ENCODE results near the gene CDC73.
A peak's percentile ranks its signal among the peaks of the same experiment; 100 is the strongest.

Gene CDC73

DNA sequence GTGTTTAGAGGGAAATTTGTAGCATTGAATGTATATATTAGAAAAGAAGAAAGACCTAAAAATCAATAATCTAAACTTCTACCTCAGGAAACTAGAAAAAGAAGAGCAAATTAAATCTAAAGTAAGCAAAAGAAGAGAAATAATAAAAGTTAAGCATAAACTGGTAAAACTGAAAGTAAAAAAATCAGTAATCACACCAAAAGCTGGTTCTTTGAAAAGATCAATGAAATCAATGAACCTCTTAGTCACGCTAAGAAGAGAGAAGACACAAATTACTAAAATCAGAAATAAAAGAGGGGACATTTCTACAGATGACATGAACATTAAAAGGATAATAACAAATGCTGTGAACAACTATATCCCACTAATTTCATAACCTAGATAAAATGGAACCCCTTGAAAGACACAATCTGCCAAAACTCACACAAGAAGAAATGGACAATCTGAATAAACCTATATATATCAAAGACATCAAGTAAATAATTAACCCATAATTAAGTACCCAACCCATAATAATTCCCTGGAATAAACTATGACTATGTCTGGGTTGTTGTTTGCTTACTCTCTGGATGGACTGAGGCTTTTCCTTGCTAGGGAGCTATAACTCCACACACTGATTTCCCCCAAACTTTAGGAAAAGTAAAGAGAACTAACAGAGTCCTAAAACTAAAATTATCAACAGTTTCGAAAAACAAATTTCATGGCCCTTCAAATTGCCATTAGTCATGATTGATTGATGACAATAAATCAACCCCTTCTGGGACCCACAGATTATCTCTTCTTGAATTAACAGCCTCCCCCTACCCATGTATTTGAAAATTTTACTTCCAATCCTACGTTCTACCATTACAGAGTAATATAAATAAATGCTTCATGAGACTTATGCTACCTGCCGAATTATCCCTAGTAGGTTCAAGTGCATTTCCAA, 2.8 kb upstream of the CDC73 start:
- TF ChIP-seq EZH2phosphoT487 (conservative IDR thresholded peaks at IDR 0.05; ENCODE audit: low read length), result no peak
- TF ChIP-seq, protein P1, sequence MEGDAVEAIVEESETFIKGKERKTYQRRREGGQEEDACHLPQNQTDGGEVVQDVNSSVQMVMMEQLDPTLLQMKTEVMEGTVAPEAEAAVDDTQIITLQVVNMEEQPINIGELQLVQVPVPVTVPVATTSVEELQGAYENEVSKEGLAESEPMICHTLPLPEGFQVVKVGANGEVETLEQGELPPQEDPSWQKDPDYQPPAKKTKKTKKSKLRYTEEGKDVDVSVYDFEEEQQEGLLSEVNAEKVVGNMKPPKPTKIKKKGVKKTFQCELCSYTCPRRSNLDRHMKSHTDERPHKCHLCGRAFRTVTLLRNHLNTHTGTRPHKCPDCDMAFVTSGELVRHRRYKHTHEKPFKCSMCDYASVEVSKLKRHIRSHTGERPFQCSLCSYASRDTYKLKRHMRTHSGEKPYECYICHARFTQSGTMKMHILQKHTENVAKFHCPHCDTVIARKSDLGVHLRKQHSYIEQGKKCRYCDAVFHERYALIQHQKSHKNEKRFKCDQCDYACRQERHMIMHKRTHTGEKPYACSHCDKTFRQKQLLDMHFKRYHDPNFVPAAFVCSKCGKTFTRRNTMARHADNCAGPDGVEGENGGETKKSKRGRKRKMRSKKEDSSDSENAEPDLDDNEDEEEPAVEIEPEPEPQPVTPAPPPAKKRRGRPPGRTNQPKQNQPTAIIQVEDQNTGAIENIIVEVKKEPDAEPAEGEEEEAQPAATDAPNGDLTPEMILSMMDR (IDR thresholded peaks at IDR 0.05; ENCODE audit: insufficient read depth, low read length, poor library complexity, severe bottlenecking), result no peak
- H3K27ac ChIP-seq (ENCODE audit: low read depth, low read length), result no peak overlapping the region
- no peak overlapping the region for H3K9ac ChIP-seq (ENCODE audit: low read length)
- peaks cover 4% of the 10 kb centered on the region; the same call in 1 of the 2 replicates for H4K20me1 ChIP-seq (ENCODE audit: low read depth, low read length)
- no peak overlapping the region for H3K4me3 ChIP-seq (ENCODE audit: insufficient read depth, low read length, poor library complexity, severe bottlenecking)
- no peaks in the 10 kb centered on the region for H3K9me3 ChIP-seq (ENCODE audit: insufficient read depth, low read length)
- no peaks in the 10 kb centered on the region for H3K27me3 ChIP-seq (ENCODE audit: low read length)
- H3K4me2 ChIP-seq (ENCODE audit: low read depth, low read length, poor library complexity, severe bottlenecking), result no peak overlapping the region
- no peaks in the 10 kb centered on the region for H3K36me3 ChIP-seq (ENCODE audit: low read length)
- H3K79me2 ChIP-seq (ENCODE audit: insufficient read depth, low read length), result peaks cover 18% of the 10 kb centered on the region
- H3F3A ChIP-seq (ENCODE audit: insufficient read depth), result peaks cover 26% of the 10 kb centered on the region
- no peak overlapping the region for H2AFZ ChIP-seq (ENCODE audit: low read depth, low read length, severe bottlenecking)
- no peaks in the 10 kb centered on the region for H3K9me2 ChIP-seq (replicated peaks; ENCODE audit: insufficient read depth, low read length)

DNA sequence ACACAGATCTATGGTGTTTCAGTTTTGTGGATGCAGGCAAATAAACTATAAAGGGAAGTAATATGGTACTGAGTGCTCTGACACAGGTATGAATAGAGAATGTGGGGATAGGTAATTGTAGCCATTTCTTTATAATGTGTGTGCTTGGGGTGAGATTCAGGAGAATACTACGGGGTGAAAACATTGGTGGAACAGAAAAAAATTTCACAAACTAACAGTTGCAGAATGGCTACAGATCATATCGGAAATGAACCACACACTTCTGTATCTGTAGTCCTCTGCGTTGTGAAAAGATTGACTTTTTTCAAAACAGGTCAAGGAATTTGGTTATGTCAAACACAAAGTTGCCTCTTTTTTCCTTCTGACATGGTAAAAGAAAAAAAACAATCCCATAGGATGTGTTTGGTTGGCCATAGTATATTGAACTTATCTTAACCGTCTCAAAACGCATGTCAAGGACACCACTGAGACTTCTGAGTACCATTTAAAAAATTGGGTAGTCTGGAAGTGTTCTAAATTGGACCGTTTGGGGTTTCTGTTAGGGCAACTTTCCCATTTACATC, 1.1 kb upstream of the CDC73 start:
- Histone ChIP-seq H3K27me3 (ENCODE audit: low read length) (no peaks in the 10 kb centered on the region), H2AFZ (ENCODE audit: low read depth, low read length, severe bottlenecking) (no peak overlapping the region), H3K79me2 (ENCODE audit: insufficient read depth, low read length) (peaks cover 34% of the 10 kb centered on the region), H3K4me2 (ENCODE audit: low read depth, low read length, poor library complexity, severe bottlenecking) (peak overlapping the region; percentile 62), H3K9ac (ENCODE audit: low read length) (no peak overlapping the region), H4K20me1 (ENCODE audit: low read depth, low read length) (peaks cover 4% of the 10 kb centered on the region; the same call in 1 of the 2 replicates), H3K36me3 (ENCODE audit: low read length) (peaks cover 1% of the 10 kb centered on the region; the same call in 1 of the 2 replicates), H3K9me2 (replicated peaks; ENCODE audit: insufficient read depth, low read length) (no peaks in the 10 kb centered on the region), H3K4me3 (ENCODE audit: insufficient read depth, low read length, poor library complexity, severe bottlenecking) (no peak overlapping the region), H3F3A (ENCODE audit: insufficient read depth) (peaks cover 26% of the 10 kb centered on the region), H3K27ac (ENCODE audit: low read depth, low read length) (no peak overlapping the region), H3K9me3 (ENCODE audit: insufficient read depth, low read length) (no peaks in the 10 kb centered on the region)
- TF ChIP-seq, protein P1 (IDR thresholded peaks at IDR 0.05; ENCODE audit: insufficient read depth, low read length, poor library complexity, severe bottlenecking), result no peak
- no peak for TF ChIP-seq EZH2phosphoT487 (conservative IDR thresholded peaks at IDR 0.05; ENCODE audit: low read length)

DNA sequence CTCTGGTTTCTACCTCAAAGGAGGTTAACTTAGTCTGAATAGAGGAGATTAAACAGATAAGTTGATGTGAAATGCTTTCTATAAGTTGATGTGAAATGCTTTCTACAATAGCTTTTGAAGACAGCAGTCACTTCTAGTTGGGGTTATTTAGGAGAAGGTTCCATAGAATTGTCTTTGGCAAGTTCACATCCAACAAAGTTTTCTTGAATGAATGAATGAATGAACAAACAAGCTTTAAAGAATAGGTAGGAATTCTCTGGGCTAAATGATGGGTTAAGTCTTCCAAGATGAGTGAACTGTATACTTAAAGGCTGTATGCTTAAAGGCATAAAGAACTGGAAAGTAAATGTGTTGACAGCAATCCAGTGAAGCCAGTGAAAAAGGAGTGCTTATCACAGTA, 1.9 kb downstream of the CDC73 start:
- Histone ChIP-seq H2AFZ (ENCODE audit: low read depth, low read length, severe bottlenecking) (no peak overlapping the region), H3K79me2 (ENCODE audit: insufficient read depth, low read length) (peaks cover 64% of the 10 kb centered on the region), H3K36me3 (ENCODE audit: low read length) (peaks cover 14% of the 10 kb centered on the region; the same call in 1 of the 2 replicates), H4K20me1 (ENCODE audit: low read depth, low read length) (peaks cover 10% of the 10 kb centered on the region; the same call in 1 of the 2 replicates), H3K9me2 (replicated peaks; ENCODE audit: insufficient read depth, low read length) (no peaks in the 10 kb centered on the region), H3K9me3 (ENCODE audit: insufficient read depth, low read length) (no peaks in the 10 kb centered on the region), H3K9ac (ENCODE audit: low read length) (peak overlapping the region; percentile 84), H3K4me3 (ENCODE audit: insufficient read depth, low read length, poor library complexity, severe bottlenecking) (peak overlapping the region; percentile 97), H3K27me3 (ENCODE audit: low read length) (no peaks in the 10 kb centered on the region), H3F3A (ENCODE audit: insufficient read depth) (peaks cover 26% of the 10 kb centered on the region), H3K4me2 (ENCODE audit: low read depth, low read length, poor library complexity, severe bottlenecking) (peak overlapping the region; percentile 88), H3K27ac (ENCODE audit: low read depth, low read length) (no peak overlapping the region)
- no peak for TF ChIP-seq EZH2phosphoT487 (conservative IDR thresholded peaks at IDR 0.05; ENCODE audit: low read length)
- TF ChIP-seq, protein P1 (IDR thresholded peaks at IDR 0.05; ENCODE audit: insufficient read depth, low read length, poor library complexity, severe bottlenecking), result no peak

Data from SU-DHL-6 (cell line).